Colonic mucosa (tissue), 4 donors: ENCODE measurements around the gene ZNF341. TPM values are rescaled to one million over a fixed set of nuclear protein-coding genes. Genes with fewer than 3 reads are reported as not detected.

Experiments used
- DNase-seq: peaks from one replicate; pipeline ENCODE4 v3.0.0-alpha.2; 2020
- H3K27ac ChIP-seq: fragments of 200-600 bp; one replicate; pipeline ENCODE4 v1.8.0; 2021
- H3K27me3 ChIP-seq: fragments of 200-600 bp; one replicate; pipeline ENCODE4 v1.8.0; 2021
- H3K36me3 ChIP-seq: fragments of 200-600 bp; one replicate; pipeline ENCODE4 v1.8.0; 2021
- H3K4me1 ChIP-seq: fragments of 200-600 bp; one replicate; pipeline ENCODE4 v1.8.0; 2021; ENCODE audit warnings: mild to moderate bottlenecking
- H3K4me3 ChIP-seq: fragments of 200-600 bp; one replicate; pipeline ENCODE4 v1.8.0; 2021
- H3K9ac ChIP-seq, 2 donors: one replicate each; pipeline ENCODE4 v1.7.0; 2013; ENCODE audit warnings: control low read depth in 2 of 2, low read depth in 2 of 2, low read length in 2 of 2
- H3K9me3 ChIP-seq: fragments of 200-600 bp; one replicate; pipeline ENCODE4 v1.8.0; 2021
- intact Hi-C: fragments of 100-400 bp; cut with DNase I; formaldehyde crosslinking; loops from one replicate; pipeline ENCODE4 v1.14.1; 2022
- total RNA-seq, 2 donors: library from RNA; stranded (reverse); fragmentation: NEBNext Ultra II Directional in 1 of 2; extraction: Animal tissue kit (Norgen Biotek cat#: 25700) in 1 of 2; gene quantifications; one replicate each; pipeline ENCODE4 v1.2.1, GENCODE V29; 2021
- TF ChIP-seq, protein P1 (sequence below): fragments of 200-600 bp; IDR thresholded peaks from one replicate; pipeline ENCODE4 v1.8.0; 2022; ENCODE audit warnings: antibody characterized with exemption, mild to moderate bottlenecking
- donor health status: healthy.
- donor health status: DM: no; HTN: no; CAD: no.
- donor health status: DM: no; HTN: no; CAD: no.

The ZNF341 gene
- total RNA-seq, 2 donors from 2014 or later, result 2.7 to 6.1 TPM

DNA sequence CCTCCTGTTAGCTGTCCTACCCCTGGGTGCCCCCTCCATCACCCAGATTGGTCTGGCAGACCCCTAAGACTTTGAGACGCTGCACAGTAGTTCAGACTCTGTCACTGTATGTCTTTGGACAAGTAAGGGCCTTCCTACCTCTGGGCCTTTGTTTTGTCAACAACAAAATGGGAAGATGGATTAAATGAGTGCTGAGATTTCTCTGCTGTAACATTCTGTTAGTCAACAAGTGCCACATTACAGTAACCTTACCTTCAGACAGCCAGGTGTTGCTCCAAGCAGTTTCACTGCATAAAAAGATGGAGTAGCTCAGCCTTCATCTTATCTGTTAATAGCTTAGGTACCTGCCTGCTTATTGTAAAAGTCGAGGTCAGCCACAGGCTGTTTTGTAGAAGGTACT lies 95.3 kb downstream of the ZNF341 start:
- TF ChIP-seq, protein P1, sequence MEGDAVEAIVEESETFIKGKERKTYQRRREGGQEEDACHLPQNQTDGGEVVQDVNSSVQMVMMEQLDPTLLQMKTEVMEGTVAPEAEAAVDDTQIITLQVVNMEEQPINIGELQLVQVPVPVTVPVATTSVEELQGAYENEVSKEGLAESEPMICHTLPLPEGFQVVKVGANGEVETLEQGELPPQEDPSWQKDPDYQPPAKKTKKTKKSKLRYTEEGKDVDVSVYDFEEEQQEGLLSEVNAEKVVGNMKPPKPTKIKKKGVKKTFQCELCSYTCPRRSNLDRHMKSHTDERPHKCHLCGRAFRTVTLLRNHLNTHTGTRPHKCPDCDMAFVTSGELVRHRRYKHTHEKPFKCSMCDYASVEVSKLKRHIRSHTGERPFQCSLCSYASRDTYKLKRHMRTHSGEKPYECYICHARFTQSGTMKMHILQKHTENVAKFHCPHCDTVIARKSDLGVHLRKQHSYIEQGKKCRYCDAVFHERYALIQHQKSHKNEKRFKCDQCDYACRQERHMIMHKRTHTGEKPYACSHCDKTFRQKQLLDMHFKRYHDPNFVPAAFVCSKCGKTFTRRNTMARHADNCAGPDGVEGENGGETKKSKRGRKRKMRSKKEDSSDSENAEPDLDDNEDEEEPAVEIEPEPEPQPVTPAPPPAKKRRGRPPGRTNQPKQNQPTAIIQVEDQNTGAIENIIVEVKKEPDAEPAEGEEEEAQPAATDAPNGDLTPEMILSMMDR, result no peak
- no peak overlapping the region for H3K4me3 ChIP-seq
- intact Hi-C loops, result no loop called here
- no peak overlapping the region for H3K27ac ChIP-seq
- no peaks in the 10 kb centered on the region for H3K27me3 ChIP-seq
- peak overlapping the region in 1 of 2 donors; percentile 3 for H3K9ac ChIP-seq
- H3K9me3 ChIP-seq, result no peaks in the 10 kb centered on the region
- peaks cover 47% of the 10 kb centered on the region for H3K4me1 ChIP-seq
- DNase-seq, result no peak
- no peaks in the 10 kb centered on the region for H3K36me3 ChIP-seq

- DNase-seq, result no peak
- Histone ChIP-seq H3K36me3 (no peaks in the 10 kb centered on the region), H3K4me1 (peaks cover 47% of the 10 kb centered on the region), H3K9ac (peak overlapping the region in 1 of 2 donors; percentile 7), H3K27ac (no peak overlapping the region), H3K4me3 (no peak overlapping the region), H3K9me3 (no peaks in the 10 kb centered on the region), H3K27me3 (no peaks in the 10 kb centered on the region)
- TF ChIP-seq, protein P1, result no peak
- intact Hi-C loops, result no loop called here
These were observed 96.0 kb downstream of the ZNF341 start for GRCh38 chr20:33827634-33828325.

- intact Hi-C loops, result no loop called here
- Histone ChIP-seq H3K36me3 (no peaks in the 10 kb centered on the region), H3K27me3 (no peaks in the 10 kb centered on the region), H3K9me3 (no peaks in the 10 kb centered on the region), H3K27ac (no peak overlapping the region), H3K4me3 (no peak overlapping the region), H3K4me1 (peaks cover 47% of the 10 kb centered on the region), H3K9ac (peak overlapping the region in 1 of 2 donors; percentile 7)
- TF ChIP-seq, protein P1, result no peak
- DNase-seq, result no peak
These were observed 96.6 kb downstream of the ZNF341 start for GRCh38 chr20:33828326-33828844.

DNA sequence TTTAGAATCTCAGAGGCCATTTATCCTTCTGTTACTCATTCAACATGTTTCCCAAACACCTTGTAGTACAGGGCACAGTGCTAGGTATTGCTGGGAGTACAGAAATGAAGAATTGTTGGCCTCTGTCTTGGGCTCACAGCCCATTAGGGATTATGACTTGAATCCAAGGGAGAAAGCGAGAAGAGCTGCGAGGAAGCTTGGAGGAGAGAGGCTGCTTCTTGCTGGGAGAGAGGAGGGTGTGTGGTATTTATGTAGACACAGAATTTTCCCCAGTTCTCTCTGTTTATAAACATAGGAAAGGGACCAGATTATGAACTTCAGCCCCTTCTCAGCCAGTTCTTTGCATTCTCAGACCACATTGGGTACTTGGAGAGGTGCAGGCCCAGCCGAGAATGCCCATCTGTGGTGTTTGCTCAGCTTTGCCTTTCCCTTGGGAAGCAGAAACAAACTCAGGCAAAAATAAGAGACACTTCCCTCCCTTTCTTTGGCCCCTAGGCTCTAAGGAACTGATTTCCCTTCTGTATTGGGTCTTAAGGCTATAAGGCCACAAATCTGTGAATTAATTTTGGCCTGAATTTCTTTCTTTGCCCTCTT lies 97.3 kb downstream of the ZNF341 start:
- Histone ChIP-seq H3K4me3 (no peak overlapping the region), H3K9me3 (no peaks in the 10 kb centered on the region), H3K36me3 (no peaks in the 10 kb centered on the region), H3K4me1 (peaks cover 43% of the 10 kb centered on the region), H3K27me3 (no peaks in the 10 kb centered on the region), H3K27ac (no peak overlapping the region), H3K9ac (peak overlapping the region in 1 of 2 donors; percentile 7)
- DNase-seq, result no peak
- TF ChIP-seq, protein P1, result no peak
- intact Hi-C loops, result no loop called here

DNA sequence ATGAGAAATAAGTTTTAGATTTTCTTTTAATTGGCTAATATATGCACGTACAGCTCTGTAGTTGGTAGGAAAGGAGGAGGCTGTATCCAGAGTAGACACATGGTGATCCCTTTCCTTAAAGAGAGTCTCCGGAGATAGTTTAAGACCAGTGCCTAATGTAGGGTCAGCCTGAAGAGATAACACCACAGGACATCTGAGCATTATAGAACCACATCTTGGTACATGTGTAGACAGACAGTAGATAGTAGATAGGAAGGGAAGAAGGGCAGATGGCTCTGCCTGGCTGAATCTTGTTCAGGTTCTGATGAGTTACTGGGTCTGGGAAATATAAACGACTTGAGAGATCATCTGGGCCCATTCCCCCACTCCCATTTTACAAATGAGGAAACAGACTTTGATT lies 97.8 kb downstream of the ZNF341 start:
- Histone ChIP-seq H3K36me3 (no peaks in the 10 kb centered on the region), H3K4me1 (peaks cover 43% of the 10 kb centered on the region), H3K9me3 (no peaks in the 10 kb centered on the region), H3K27ac (no peak overlapping the region), H3K27me3 (no peaks in the 10 kb centered on the region), H3K4me3 (no peak overlapping the region), H3K9ac (peak overlapping the region in 1 of 2 donors; percentile 23)
- TF ChIP-seq, protein P1, result no peak
- intact Hi-C loops, result no loop called here
- no peak for DNase-seq
